NCI-H748 (cell line): ENCODE measurements around the gene MEIS2.

Source experiments
- DNase-seq: peaks from one replicate; lab custom pipeline; 2025; ENCODE audit not compliant: unreplicated experiment; lab: John Stamatoyannopoulos, UW

The MEIS2 gene

GRCh38 chr15:36940219-36940618, 160.1 kb downstream of the MEIS2 start:
- no peak for DNase-seq

GRCh38 chr15:36938764-36939163, 161.6 kb downstream of the MEIS2 start:
- DNase-seq: no peak

GRCh38 chr15:36938131-36938530, 162.2 kb downstream of the MEIS2 start:
- DNase-seq: no peak

- no peak for DNase-seq
These were observed 163.7 kb downstream of the MEIS2 start for GRCh38 chr15:36936613-36937012.

GRCh38 chr15:36933255-36933990, 166.9 kb downstream of the MEIS2 start:
- DNase-seq: no peak

- no peak for DNase-seq
These were observed 168.3 kb downstream of the MEIS2 start for GRCh38 chr15:36932070-36932469.

- DNase-seq: no peak
These were observed 168.9 kb downstream of the MEIS2 start for GRCh38 chr15:36931434-36931833.

GRCh38 chr15:36926427-36926825, 173.9 kb downstream of the MEIS2 start:
- peak; percentile 62 for DNase-seq

- DNase-seq: peak; percentile 73
These were observed 174.5 kb downstream of the MEIS2 start for GRCh38 chr15:36925653-36926426.

- DNase-seq: no peak
These were observed 175.3 kb downstream of the MEIS2 start for GRCh38 chr15:36925049-36925448.

GRCh38 chr15:36924034-36924433, 176.3 kb downstream of the MEIS2 start:
- DNase-seq: peak; percentile 21

- DNase-seq: no peak
These were observed 178.8 kb downstream of the MEIS2 start for GRCh38 chr15:36921484-36922091.

- no peak for DNase-seq
These were observed 182.7 kb downstream of the MEIS2 start for GRCh38 chr15:36917411-36918267.

GRCh38 chr15:36914960-36915808, 185.2 kb downstream of the MEIS2 start:
- peak; percentile 4 for DNase-seq

- no peak for DNase-seq
These were observed 185.9 kb downstream of the MEIS2 start for GRCh38 chr15:36914466-36914865.

GRCh38 chr15:36912311-36912712, 188.0 kb downstream of the MEIS2 start:
- no peak for DNase-seq

- peak; percentile 4 for DNase-seq
These were observed 188.9 kb downstream of the MEIS2 start for GRCh38 chr15:36911322-36911944.

- no peak for DNase-seq
These were observed 191.4 kb downstream of the MEIS2 start for GRCh38 chr15:36908991-36909390.

- no peak for DNase-seq
These were observed 193.1 kb downstream of the MEIS2 start for GRCh38 chr15:36907295-36907694.

- no peak for DNase-seq
These were observed 194.4 kb downstream of the MEIS2 start for GRCh38 chr15:36905908-36906307.
